ENCODE measurements around the gene SREBF1. TPM values are rescaled to one million over a fixed set of nuclear protein-coding genes. Genes with fewer than 3 reads are reported as not detected.

The SREBF1 gene
- total RNA-seq, 1 experiment from 2014 or later = 230 TPM

DNA sequence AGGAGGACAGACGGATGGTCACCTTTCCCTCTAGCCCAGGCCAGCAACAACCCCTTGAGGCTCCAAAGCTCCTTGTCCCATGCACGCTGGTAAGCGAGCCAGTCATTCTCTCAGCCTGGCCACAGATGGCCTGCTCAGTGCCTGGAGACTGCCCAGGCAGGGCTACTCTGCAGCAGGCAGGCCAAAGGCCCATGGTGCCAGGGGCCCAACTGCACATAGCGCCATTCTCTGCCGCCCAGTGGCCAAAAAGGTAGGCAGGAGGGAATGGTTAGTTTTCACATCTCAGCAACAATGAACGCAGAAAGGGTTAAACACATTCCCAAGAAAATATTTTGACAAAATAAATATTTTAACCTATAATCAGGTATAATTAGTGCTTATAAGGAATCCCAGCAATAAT lies 7.7 kb upstream of the SREBF1 start:
- H3K27me3 ChIP-seq (ENCODE audit: control insufficient read depth, insufficient read depth, low read length) = no peaks in the 10 kb centered on the region
- no peak overlapping the region for H3K27ac ChIP-seq (ENCODE audit: low read length)
- TF ChIP-seq SIN3A (IDR thresholded peaks at IDR 0.05; ENCODE audit: borderline replicate concordance, insufficient read depth, low read depth, low read length) = no peak
- TF ChIP-seq TCF7L2 (IDR thresholded peaks at IDR 0.05; ENCODE audit: low read depth, low read length) = no peak
- TF ChIP-seq, protein P1, sequence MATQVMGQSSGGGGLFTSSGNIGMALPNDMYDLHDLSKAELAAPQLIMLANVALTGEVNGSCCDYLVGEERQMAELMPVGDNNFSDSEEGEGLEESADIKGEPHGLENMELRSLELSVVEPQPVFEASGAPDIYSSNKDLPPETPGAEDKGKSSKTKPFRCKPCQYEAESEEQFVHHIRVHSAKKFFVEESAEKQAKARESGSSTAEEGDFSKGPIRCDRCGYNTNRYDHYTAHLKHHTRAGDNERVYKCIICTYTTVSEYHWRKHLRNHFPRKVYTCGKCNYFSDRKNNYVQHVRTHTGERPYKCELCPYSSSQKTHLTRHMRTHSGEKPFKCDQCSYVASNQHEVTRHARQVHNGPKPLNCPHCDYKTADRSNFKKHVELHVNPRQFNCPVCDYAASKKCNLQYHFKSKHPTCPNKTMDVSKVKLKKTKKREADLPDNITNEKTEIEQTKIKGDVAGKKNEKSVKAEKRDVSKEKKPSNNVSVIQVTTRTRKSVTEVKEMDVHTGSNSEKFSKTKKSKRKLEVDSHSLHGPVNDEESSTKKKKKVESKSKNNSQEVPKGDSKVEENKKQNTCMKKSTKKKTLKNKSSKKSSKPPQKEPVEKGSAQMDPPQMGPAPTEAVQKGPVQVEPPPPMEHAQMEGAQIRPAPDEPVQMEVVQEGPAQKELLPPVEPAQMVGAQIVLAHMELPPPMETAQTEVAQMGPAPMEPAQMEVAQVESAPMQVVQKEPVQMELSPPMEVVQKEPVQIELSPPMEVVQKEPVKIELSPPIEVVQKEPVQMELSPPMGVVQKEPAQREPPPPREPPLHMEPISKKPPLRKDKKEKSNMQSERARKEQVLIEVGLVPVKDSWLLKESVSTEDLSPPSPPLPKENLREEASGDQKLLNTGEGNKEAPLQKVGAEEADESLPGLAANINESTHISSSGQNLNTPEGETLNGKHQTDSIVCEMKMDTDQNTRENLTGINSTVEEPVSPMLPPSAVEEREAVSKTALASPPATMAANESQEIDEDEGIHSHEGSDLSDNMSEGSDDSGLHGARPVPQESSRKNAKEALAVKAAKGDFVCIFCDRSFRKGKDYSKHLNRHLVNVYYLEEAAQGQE (IDR thresholded peaks at IDR 0.05; ENCODE audit: insufficient read depth in 1 of 2, low read depth in 2 of 2, low read length in 1 of 2) = no peak
- in situ Hi-C loops (cut with HindIII; ENCODE audit: low pct_unique_long_range_greater_than_20kb, low sequenced_read_pairs) = no loop called here
- no peaks in the 10 kb centered on the region for H3K36me3 ChIP-seq (ENCODE audit: control insufficient read depth, insufficient read depth, low read length)
- H3K4me1 ChIP-seq (ENCODE audit: control insufficient read depth, insufficient read depth, low read length) = peaks cover 30% of the 10 kb centered on the region
- ATAC-seq (no peak), DNase-seq (ENCODE audit: low read depth, low spot score) (no peak)
- H3K4me3 ChIP-seq (ENCODE audit: low read depth in 2 of 2, low read length in 2 of 2) = no peak overlapping the region
- BruUV-seq (replicated peaks) = no TSS peak
- ChIA-PET POLR2A (no interaction called here), CTCF (no interaction called here)
- no peaks in the 10 kb centered on the region for H3K9me3 ChIP-seq (ENCODE audit: control insufficient read depth, insufficient read depth, low read depth, low read length)
- intact Hi-C loops (cut with micrococcal nuclease; ENCODE audit: unreplicated experiment) = no loop called here

GRCh38 chr17:17844079-17844478 lies 7.3 kb upstream of the SREBF1 start:
- no peak overlapping the region for H3K27ac ChIP-seq (ENCODE audit: low read length)

More at GRCh38 chr17:17844079-17844478, 7.3 kb upstream of the SREBF1 start:
- Histone ChIP-seq H3K4me1 (ENCODE audit: control insufficient read depth, insufficient read depth, low read length) (peaks cover 32% of the 10 kb centered on the region), H3K4me3 (ENCODE audit: low read depth in 2 of 2, low read length in 2 of 2) (no peak overlapping the region), H3K27me3 (ENCODE audit: control insufficient read depth, insufficient read depth, low read length) (no peaks in the 10 kb centered on the region), H3K9me3 (ENCODE audit: control insufficient read depth, insufficient read depth, low read depth, low read length) (no peaks in the 10 kb centered on the region), H3K36me3 (ENCODE audit: control insufficient read depth, insufficient read depth, low read length) (no peaks in the 10 kb centered on the region)
- ChIA-PET POLR2A (no interaction called here), CTCF (no interaction called here)
- DNase-seq (ENCODE audit: low read depth, low spot score) (no peak), ATAC-seq (no peak)
- BruUV-seq (replicated peaks) = no TSS peak
- TF ChIP-seq, protein P1 (IDR thresholded peaks at IDR 0.05; ENCODE audit: insufficient read depth in 1 of 2, low read depth in 2 of 2, low read length in 1 of 2) = no peak
- TF ChIP-seq, protein P2, sequence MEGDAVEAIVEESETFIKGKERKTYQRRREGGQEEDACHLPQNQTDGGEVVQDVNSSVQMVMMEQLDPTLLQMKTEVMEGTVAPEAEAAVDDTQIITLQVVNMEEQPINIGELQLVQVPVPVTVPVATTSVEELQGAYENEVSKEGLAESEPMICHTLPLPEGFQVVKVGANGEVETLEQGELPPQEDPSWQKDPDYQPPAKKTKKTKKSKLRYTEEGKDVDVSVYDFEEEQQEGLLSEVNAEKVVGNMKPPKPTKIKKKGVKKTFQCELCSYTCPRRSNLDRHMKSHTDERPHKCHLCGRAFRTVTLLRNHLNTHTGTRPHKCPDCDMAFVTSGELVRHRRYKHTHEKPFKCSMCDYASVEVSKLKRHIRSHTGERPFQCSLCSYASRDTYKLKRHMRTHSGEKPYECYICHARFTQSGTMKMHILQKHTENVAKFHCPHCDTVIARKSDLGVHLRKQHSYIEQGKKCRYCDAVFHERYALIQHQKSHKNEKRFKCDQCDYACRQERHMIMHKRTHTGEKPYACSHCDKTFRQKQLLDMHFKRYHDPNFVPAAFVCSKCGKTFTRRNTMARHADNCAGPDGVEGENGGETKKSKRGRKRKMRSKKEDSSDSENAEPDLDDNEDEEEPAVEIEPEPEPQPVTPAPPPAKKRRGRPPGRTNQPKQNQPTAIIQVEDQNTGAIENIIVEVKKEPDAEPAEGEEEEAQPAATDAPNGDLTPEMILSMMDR (IDR thresholded peaks at IDR 0.05) = no peak
- TF ChIP-seq POLR2AphosphoS5 (IDR thresholded peaks at IDR 0.05; ENCODE audit: low read depth, low read length) = no peak; the same call in 1 of the 2 replicates
- in situ Hi-C loops (cut with HindIII; ENCODE audit: low pct_unique_long_range_greater_than_20kb, low sequenced_read_pairs) = no loop called here
- intact Hi-C loops (cut with micrococcal nuclease; ENCODE audit: unreplicated experiment) = no loop called here
